BLaER1 (cell line): ENCODE data around the gene GLIS1.

Experiments used
- H3K27ac ChIP-seq: shearing (Covaris generic); formaldehyde crosslinking; 2 replicates; pipeline ENCODE4 v1.8.1; 2022
- H3K27me3 ChIP-seq: shearing (Covaris generic); formaldehyde crosslinking; 2 replicates; pipeline ENCODE4 v1.8.1; 2022
- H3K36me3 ChIP-seq: shearing (Covaris generic); formaldehyde crosslinking; 2 replicates; pipeline ENCODE4 v1.8.1; 2022
- H3K4me1 ChIP-seq: shearing (Covaris generic); formaldehyde crosslinking; 2 replicates; pipeline ENCODE4 v1.8.1; 2022
- H3K4me2 ChIP-seq: shearing (Covaris generic); formaldehyde crosslinking; 2 replicates; pipeline ENCODE4 v1.8.1; 2022
- H3K4me3 ChIP-seq: shearing (Covaris generic); formaldehyde crosslinking; 2 replicates; pipeline ENCODE4 v1.8.1; 2022
- H3K9ac ChIP-seq: shearing (Covaris generic); formaldehyde crosslinking; 2 replicates; pipeline ENCODE4 v1.8.1; 2022
- H3K9me3 ChIP-seq: shearing (Covaris generic); formaldehyde crosslinking; 2 replicates; pipeline ENCODE4 v1.8.1; 2022
- H4K20me1 ChIP-seq: shearing (Covaris generic); formaldehyde crosslinking; 2 replicates; pipeline ENCODE4 v1.8.1; 2022
- Cebpa-rat ChIP-seq: shearing (Covaris generic); IDR thresholded peaks from 2 replicates; pipeline ENCODE4 v1.8.1; 2022

The GLIS1 gene

DNA sequence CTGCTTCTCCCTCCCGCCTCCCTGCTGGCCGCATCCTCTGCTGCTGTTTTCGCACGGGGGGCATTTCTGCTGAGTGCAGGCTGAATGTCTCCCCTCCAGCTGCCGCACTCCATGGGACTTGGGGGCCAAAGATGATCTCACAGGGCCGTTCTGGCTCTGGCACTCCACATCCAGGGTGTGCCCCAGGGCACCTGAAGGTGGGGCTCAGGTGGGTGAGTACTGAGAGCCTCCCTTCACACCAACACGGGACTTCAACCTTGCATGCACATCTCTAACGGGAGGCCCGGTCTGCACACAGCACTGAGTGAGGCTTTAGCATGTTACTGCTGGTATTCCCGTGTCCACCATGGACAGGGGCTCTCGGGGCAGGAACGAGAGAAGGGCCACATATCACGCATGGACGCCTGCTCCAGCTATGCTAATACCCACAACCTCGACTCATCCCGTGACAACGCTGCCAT is 190.9 kb downstream of the GLIS1 start:
- Histone ChIP-seq H3K9me3 (no peaks in the 10 kb centered on the region), H3K4me3 (no peak overlapping the region), H3K36me3 (no peaks in the 10 kb centered on the region), H3K4me1 (peaks cover 11% of the 10 kb centered on the region), H3K27ac (no peak overlapping the region), H3K9ac (no peak overlapping the region), H3K4me2 (no peak overlapping the region), H3K27me3 (no peaks in the 10 kb centered on the region), H4K20me1 (no peaks in the 10 kb centered on the region)
- TF ChIP-seq Cebpa-rat = no peak

DNA sequence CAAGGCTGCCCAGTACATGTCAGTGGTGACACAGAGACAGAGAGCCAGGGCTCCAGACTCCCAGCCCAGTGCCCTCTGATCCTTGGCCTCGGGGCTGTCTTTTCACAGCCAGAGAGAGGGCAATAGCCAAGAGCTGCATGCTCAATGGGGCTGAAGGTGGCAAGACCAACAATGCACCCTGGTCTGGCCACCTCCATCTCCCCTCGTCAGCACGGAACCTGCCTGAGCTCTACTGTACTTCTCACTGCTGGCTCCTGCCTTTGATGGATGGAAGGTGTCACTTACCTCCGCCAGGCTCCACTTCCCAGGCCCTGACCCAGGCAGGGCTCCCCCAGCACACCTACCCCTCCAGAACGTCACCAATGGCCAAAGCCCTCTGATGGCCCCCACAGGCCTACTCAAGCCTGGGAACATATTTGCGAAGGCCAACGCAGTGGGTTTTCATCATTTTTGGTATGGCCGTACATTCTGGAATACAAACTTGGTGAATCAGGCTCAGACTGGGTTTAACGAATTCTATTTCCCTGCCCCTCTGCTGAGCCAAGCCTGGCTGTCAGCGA is 191.7 kb downstream of the GLIS1 start:
- H3K27ac ChIP-seq = no peak overlapping the region
- H3K27me3 ChIP-seq = no peaks in the 10 kb centered on the region
- no peaks in the 10 kb centered on the region for H3K9me3 ChIP-seq
- H4K20me1 ChIP-seq = no peaks in the 10 kb centered on the region
- peaks cover 4% of the 10 kb centered on the region for H3K4me1 ChIP-seq
- H3K4me3 ChIP-seq = no peak overlapping the region
- H3K36me3 ChIP-seq = no peaks in the 10 kb centered on the region
- H3K9ac ChIP-seq = no peak overlapping the region
- no peak overlapping the region for H3K4me2 ChIP-seq
- no peak for TF ChIP-seq Cebpa-rat

DNA sequence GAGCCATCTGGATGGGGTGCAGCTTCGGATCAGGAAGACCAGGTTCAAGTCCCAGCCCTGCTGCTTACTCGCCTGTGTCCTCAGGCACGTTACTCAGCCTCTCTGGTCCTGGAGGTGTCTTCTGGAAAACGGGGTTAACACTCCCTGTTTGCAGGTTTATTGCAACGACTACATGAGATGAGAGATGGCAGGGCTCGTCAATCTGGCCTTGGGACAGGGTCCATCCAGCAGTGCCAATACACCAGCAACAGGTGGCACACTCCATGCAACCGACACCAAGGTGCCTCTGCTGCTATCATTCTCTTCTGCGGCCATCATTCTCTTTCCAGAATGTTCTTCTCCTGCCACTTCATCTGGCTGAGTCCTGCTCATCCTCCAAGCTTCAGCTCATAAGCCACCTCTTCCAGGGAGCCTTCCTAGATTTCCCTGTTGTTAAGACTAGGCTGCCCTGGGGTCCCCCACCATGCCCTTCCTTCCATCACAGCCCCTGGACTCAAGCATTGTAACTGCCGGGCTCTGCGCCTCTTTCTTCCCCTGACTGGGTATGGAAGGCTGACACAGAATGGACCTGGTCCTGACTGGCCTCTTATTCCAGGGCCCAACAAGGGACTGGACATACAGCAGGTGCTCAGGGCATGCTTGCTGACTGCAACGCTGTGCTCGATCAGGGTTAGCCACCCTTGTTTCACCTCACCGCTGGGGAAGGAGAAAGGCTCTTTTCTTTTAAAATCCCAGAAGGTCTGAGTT is 192.4 kb downstream of the GLIS1 start:
- Histone ChIP-seq H3K9ac (no peak overlapping the region), H3K27ac (no peak overlapping the region), H3K9me3 (no peaks in the 10 kb centered on the region), H3K36me3 (no peaks in the 10 kb centered on the region), H3K4me3 (no peak overlapping the region), H3K4me1 (no peaks in the 10 kb centered on the region), H3K4me2 (no peak overlapping the region), H4K20me1 (no peaks in the 10 kb centered on the region), H3K27me3 (no peaks in the 10 kb centered on the region)
- no peak for TF ChIP-seq Cebpa-rat

DNA sequence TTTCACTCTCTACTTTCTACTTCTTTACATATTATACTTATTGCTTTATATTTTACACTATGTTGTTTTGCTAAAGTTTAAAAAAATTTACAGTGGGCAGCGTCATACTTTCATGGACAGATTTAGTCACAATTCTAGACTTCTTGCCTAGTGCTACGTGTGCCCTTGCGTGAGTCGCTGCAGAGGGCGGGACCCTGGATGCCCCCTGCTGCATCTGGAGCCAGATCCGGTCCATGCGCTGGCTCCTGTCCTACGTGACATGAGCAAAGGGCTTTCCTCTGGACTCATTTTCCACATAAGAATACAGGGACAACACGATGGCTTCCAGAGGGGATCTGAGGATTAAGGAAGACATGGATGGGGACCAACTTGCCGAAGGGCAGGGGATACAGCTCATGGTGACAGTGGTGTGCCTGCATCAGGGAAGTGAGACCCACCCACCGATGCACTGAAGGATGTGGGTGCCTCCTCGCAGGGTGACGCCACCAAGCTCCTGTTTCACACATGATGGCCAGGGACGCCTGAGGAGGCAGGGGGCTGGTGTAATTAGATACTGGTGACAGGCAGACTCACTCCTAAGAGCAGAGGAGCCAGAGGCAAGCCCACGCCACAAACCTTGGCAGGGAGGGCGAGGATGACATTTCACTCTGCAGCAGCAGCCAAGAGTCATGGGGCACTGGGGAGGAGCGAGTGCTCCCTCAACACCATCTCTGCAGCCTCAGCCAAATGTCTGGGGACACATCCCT is 193.1 kb downstream of the GLIS1 start:
- Histone ChIP-seq H3K27me3 (no peaks in the 10 kb centered on the region), H3K27ac (no peak overlapping the region), H3K36me3 (no peaks in the 10 kb centered on the region), H3K4me2 (no peak overlapping the region), H4K20me1 (no peaks in the 10 kb centered on the region), H3K4me1 (no peaks in the 10 kb centered on the region), H3K4me3 (no peak overlapping the region), H3K9ac (no peak overlapping the region), H3K9me3 (no peaks in the 10 kb centered on the region)
- no peak for TF ChIP-seq Cebpa-rat

DNA sequence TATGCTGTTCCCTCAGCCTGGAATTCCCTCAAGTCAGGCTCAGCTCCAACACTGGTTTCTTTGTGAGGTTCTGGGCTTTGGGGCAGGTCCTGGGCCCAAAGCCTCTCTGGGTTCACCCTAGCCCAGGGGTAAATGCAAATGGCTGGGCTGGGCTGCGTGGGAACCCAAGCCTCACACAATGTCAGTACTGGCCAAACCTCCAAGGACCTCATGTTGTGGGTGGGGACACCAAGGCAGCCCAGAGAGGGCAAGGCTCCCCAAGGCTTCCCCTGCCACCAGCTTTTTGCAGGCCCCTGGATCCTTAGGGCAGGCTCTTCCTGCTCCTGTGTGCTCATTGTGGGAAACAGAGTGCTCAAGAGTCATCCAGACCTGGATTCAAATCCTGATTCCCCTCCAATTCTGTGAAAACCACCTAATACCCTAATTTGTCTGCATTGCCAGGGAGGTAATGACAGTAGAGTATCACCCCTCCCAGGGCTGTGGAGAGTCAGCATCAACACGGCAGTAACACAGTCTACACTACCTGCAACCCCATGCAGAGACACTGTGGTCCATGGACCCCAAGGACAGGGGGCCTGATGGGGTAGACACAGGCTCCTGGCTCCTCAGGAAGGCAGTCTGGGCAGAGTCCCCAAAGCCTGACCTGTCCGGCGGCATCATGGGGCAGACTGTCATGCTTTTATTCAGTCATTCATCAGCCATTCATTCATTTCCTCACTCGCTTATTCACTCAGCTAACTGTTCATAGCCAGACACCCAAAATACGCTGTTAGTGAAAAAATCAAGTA is 194.0 kb downstream of the GLIS1 start:
- Histone ChIP-seq H3K4me2 (no peak overlapping the region), H3K27me3 (no peaks in the 10 kb centered on the region)

DNA sequence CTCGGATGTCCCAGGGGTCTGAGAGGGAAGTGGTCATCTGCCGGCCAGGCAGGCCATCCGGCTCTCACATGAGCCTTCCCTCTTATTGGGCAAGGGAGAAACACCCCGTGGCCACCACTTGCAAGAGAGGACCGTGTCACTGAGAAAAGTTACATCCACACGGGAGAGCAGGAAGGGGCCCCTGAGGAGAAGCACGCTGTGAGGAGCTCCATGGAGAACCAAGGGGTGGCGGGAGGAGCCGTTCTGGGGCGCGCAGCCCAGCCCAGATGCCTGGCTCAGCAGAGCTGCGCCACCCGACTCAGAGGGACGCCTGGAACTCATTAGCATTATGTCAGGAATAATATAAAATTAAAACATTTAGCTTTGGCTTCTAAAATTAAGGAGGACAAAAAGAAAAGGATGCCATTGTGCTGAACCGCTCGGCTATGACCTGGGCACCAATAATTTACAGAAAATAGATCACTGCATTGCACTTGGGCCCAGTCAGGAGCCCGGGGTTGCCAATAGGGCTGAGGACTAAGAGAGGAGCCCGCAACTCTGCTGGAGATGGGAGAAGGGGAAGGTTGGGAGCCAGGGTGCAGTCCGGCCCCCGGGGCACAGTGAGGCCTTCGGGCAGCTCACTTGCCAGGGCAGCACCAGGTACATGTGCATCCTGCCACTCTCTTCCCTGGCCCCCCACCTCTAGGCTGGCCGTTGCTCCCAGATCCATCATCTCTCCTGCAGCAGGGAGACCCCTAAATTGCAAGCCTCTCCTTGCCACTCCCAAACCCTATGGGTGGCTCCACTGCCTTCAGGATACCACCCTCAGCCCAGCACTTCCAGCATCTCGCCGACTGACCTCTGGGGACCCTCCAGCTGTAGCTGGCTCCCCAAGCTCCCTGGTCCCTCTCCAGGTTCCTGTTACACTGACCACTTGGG is 194.9 kb downstream of the GLIS1 start:
- Histone ChIP-seq H3K27ac (no peak overlapping the region), H3K36me3 (no peaks in the 10 kb centered on the region), H3K4me3 (no peak overlapping the region), H3K4me1 (no peaks in the 10 kb centered on the region), H3K9me3 (no peaks in the 10 kb centered on the region), H4K20me1 (no peaks in the 10 kb centered on the region), H3K4me2 (no peak overlapping the region), H3K9ac (no peak overlapping the region), H3K27me3 (no peaks in the 10 kb centered on the region)
- no peak for TF ChIP-seq Cebpa-rat

More for the DNA sequence above, 194.0 kb downstream of the GLIS1 start:
- no peak overlapping the region for H3K9ac ChIP-seq
- no peaks in the 10 kb centered on the region for H3K36me3 ChIP-seq
- no peak overlapping the region for H3K4me3 ChIP-seq
- H3K4me1 ChIP-seq = no peaks in the 10 kb centered on the region
- no peak overlapping the region for H3K27ac ChIP-seq
- no peak for TF ChIP-seq Cebpa-rat
- H3K9me3 ChIP-seq = no peaks in the 10 kb centered on the region
- H4K20me1 ChIP-seq = no peaks in the 10 kb centered on the region

DNA sequence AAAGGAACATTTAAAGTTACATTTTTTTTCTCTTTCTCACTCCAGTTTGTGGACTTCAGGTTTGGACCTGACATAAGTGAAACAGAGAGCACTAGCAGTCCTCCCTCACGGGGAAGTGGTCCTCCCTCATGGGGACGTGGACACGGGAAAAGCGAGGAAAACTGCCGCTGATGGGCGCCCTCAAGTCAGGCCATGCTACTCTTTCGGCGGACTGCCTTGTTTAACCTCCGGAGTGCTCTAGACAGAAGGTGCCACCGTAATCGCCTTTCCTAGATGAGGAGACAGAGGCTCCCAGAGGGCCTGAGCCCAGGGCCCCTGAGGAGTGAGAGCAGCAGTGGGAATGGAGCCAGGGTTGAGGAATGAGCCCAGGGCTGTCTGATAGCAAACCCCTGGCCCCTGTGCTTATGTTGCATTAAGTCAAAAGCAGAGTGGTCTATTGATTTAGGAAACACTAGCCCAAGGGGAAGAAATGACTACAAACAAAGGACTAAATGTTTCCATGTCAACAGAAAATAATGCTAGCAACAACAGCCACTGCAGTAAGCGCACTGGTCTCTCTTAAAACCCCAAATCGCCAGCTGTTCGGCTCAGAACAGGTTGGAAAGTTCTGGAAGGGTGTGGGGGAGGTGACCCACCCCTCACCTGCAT is 195.7 kb downstream of the GLIS1 start:
- no peak overlapping the region for H3K4me2 ChIP-seq
- no peaks in the 10 kb centered on the region for H3K4me1 ChIP-seq
- no peaks in the 10 kb centered on the region for H3K27me3 ChIP-seq
- H4K20me1 ChIP-seq = no peaks in the 10 kb centered on the region
- no peak overlapping the region for H3K9ac ChIP-seq
- no peaks in the 10 kb centered on the region for H3K9me3 ChIP-seq
- H3K4me3 ChIP-seq = no peak overlapping the region
- no peak overlapping the region for H3K27ac ChIP-seq
- TF ChIP-seq Cebpa-rat = no peak
- no peaks in the 10 kb centered on the region for H3K36me3 ChIP-seq

DNA sequence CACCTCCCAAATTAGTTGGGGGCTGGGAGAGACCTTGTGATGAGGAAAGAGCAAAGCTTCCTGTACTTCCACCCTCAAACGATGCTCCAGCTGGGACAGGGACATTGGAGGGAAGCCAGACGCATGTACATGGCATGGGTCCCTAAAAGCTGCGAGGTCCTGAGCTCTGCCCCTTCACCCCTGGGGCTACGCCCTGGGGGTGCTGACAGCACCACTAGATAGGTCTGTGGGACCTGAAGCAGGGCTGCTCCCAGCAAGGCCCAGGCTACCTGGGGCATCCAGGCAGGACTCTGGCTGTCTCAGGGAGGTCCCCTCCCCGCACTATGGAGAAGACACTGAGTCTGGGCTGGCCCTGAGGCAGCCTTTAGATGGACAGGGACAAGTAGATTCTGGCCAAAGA is 196.4 kb downstream of the GLIS1 start:
- H3K27ac ChIP-seq = no peak overlapping the region
- H3K4me3 ChIP-seq = no peak overlapping the region
- no peak for TF ChIP-seq Cebpa-rat
- H4K20me1 ChIP-seq = no peaks in the 10 kb centered on the region
- H3K4me2 ChIP-seq = no peak overlapping the region
- H3K27me3 ChIP-seq = no peaks in the 10 kb centered on the region
- no peak overlapping the region for H3K9ac ChIP-seq
- H3K9me3 ChIP-seq = no peaks in the 10 kb centered on the region
- no peaks in the 10 kb centered on the region for H3K36me3 ChIP-seq
- H3K4me1 ChIP-seq = no peaks in the 10 kb centered on the region
